Measurements from ENCODE around the gene SLC25A19.

GRCh38 chr17:75300280-75300679 is 11.0 kb upstream of the SLC25A19 start:
- TF ChIP-seq CTCF (conservative IDR thresholded peaks at IDR 0.05): no peak
- no peak for TF ChIP-seq EZH2 (IDR thresholded peaks at IDR 0.05; ENCODE audit: low read depth)

Data from PC-9 (cell line).